NCI-H748 treated with DMSO at 0.1 percent for 48 hours (cell line): ENCODE data around the gene TRIM43.
"Not testable (repeated sequence)": the region's sequence is repeated elsewhere in the genome, so short reads cannot be mapped to it uniquely, and the experiment has no call there.

Experiments
- DNase-seq: peaks from one replicate; lab custom pipeline; 2025; lab: John Stamatoyannopoulos, UW

Gene TRIM43

GRCh38 chr2:95641787-95642186 lies 50.0 kb downstream of the TRIM43 start:
- DNase-seq: not testable (repeated sequence)

DNA sequence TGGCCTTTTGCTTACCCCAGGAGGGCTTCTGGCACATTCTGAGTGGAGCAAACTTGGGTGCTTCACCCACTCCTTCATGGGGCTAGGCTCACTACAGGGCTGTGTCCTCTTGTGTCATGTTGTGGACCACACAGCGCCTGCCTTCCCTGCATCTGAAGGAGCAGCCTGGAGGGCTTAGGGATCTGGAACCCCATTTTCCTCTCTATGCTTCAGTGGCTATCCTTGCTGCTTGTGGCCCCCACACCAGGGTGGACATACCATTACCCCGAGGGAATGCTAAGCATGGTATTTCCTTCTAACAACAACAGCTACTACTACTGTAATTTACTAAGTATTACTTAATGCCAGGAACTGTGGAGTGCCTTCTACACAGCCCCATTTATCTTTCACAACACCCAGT lies 50.6 kb downstream of the TRIM43 start:
- not testable (repeated sequence) for DNase-seq

DNA sequence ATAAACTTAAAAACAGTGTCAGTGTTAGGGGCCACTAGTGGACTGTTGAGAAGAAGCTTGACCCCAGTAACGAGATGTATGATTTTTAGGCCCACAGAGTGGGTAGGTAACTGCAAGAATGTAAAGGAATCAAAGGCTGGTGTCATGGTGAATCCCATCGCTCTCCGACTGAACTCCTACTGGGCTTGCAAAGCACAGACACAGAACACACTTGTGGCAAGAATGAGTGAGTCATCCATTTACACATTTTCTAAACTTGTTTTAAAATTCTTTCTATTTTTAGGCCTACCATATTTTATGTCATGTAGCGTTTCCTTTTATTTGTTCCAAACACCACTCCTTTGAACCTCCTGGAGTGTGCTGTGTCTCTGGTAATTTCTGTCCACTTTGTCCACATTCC lies 51.1 kb downstream of the TRIM43 start:
- DNase-seq: not testable (repeated sequence)

GRCh38 chr2:95645312-95645711 lies 53.5 kb downstream of the TRIM43 start:
- DNase-seq: not testable (repeated sequence)

DNA sequence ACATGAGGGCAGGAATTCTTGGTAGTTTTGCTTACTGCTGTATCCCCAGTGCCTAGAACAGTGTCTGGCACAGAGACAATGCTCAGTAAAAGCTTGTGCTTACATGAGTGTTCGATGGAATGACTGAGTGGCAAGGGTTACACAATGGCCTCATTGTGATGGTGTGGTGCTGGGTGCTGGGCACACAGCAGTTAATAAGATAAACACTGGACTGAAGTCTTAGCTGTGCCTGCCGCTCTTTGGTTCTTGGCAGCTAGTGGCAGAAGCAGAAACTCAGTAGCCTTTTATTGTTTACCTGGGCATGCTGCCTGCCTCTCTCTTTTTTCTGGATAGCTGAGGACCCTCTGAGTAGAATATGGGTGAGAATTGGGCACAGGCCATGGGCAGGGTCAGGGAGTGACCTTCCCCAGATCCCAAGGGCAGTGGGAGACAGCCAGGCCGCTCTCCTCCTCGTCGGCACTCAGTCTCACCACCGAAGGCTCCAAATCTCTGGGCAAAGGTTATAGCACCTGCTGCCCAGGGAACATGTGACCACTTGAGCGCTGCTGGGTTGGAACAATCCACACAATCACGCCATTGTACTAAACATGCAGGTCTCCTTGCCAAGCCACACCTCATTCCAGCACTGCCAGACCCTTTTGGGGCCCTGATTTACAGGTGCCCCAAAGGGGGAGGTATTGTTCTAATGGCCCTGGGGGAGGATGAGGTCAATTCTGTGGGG lies 54.6 kb downstream of the TRIM43 start:
- DNase-seq: not testable (repeated sequence)

DNA sequence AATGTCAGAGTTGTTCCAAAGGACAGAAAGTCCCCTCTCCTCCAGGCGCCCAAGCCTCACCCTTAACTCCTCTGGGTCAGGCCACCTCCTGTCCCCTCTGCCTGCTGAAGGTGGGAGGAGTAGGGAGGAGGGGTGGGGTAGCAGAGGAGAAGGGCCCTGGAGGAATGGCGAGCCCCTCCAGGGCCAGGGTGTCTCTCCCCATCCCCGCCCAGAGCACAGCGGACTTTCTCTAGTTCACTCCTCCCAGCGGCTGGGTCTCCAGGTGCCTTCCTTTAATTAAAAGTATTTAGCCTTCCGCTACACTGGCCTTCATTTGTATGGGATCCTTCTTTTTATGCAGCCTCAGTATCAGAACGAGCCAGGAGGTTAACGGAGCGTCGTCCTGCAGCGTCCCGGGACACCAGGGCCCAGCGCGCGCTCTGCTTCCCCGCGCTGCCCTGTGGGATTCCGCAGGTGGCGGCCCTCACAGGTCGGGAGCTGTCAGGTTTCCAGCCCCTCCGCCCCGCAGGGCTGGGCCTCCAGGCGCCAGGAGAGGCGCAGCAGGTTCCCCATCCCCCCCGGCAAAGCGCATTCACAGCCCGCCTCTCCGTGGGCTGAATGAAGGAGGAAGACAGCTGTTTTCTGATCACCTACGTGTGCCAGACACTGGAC lies 57.2 kb downstream of the TRIM43 start:
- DNase-seq: not testable (repeated sequence)
